Caco-2 (cell line): ENCODE results near the gene KY. TPM values are rescaled to one million over a fixed set of nuclear protein-coding genes. Genes with fewer than 3 reads are reported as not detected.

Source experiments
- BruUV-seq: library from RNA; stranded (reverse); fragments of 400-500 nt; replicated peaks from 2 replicates; lab custom pipeline; 2021; lab: Mats Ljungman, UMichigan
- CTCF ChIA-PET: fragments of 300-600 bp; sonication (Branson Sonifier 250); formaldehyde crosslinking; loops from one replicate; lab custom pipeline; 2022; ENCODE audit warnings: antibody characterized with exemption; lab: Charles Lee
- POLR2A ChIA-PET: fragments of 300-600 bp; sonication (Branson Sonifier 250); formaldehyde crosslinking; loops from one replicate; lab custom pipeline; 2022; ENCODE audit warnings: antibody characterized with exemption; lab: Charles Lee
- DNase-seq, 2 experiments: peaks; one replicate each; pipeline versions ENCODE4 v3.0.0 to v3.0.0-alpha.2; 2020 to 2022
- H3K27me3 ChIP-seq: replicated peaks from 2 replicates; pipeline ENCODE4 v1.6.0; 2011; ENCODE audit warnings: low read length; ENCODE audit not compliant: control insufficient read depth, insufficient read depth
- H3K36me3 ChIP-seq: 2 replicates; pipeline ENCODE4 v1.5.1; 2011; ENCODE audit warnings: low read length; ENCODE audit not compliant: control insufficient read depth, insufficient read depth
- H3K4me1 ChIP-seq: fragments of 250-450 bp; sonication (Bioruptor Pico); 2 replicates; pipeline ENCODE4 v1.5.1; 2020; ENCODE audit warnings: mild to moderate bottlenecking
- H3K4me3 ChIP-seq: 2 replicates; pipeline ENCODE4 v1.5.1; 2011; ENCODE audit warnings: low read depth, mild to moderate bottlenecking, control low read depth, low read length
- H3K9me3 ChIP-seq: fragments of 250-450 bp; sonication (Bioruptor Pico); 2 replicates; pipeline ENCODE4 v1.5.1; 2020; ENCODE audit warnings: mild to moderate bottlenecking, moderate library complexity
- H3K27ac Mint-ChIP-seq: one replicate; pipeline ENCODE4 v1.8.0; 2022; ENCODE audit warnings: mixed read lengths; ENCODE audit not compliant: unreplicated experiment
- H3K27me3 Mint-ChIP-seq: one replicate; pipeline ENCODE4 v1.8.0; 2022; ENCODE audit warnings: mixed read lengths; ENCODE audit not compliant: insufficient read depth, unreplicated experiment
- H3K36me3 Mint-ChIP-seq: one replicate; pipeline ENCODE4 v1.8.0; 2022; ENCODE audit warnings: mild to moderate bottlenecking, mixed read lengths; ENCODE audit not compliant: insufficient read depth, unreplicated experiment
- H3K4me1 Mint-ChIP-seq: one replicate; pipeline ENCODE4 v1.8.0; 2022; ENCODE audit warnings: low read depth, mixed read lengths; ENCODE audit not compliant: unreplicated experiment
- H3K4me3 Mint-ChIP-seq: one replicate; pipeline ENCODE4 v1.8.0; 2022; ENCODE audit warnings: mild to moderate bottlenecking, moderate library complexity, mixed read lengths; ENCODE audit not compliant: unreplicated experiment
- H3K9me3 Mint-ChIP-seq: one replicate; pipeline ENCODE4 v1.8.0; 2022; ENCODE audit warnings: mixed read lengths; ENCODE audit not compliant: unreplicated experiment
- CTCF ChIP-seq, 2 experiments: fragments of 200-600 bp in 1 of 2; IDR thresholded peaks; 1 replicate in 1 of 2; 2 replicates in 1 of 2; pipeline versions ENCODE4 v1.5.1 to v1.8.0; 2011 to 2022; ENCODE audit warnings: antibody characterized with exemption in 1 of 2, control low read depth in 1 of 2, inconsistent platforms in 1 of 2, low read depth in 1 of 2, low read length in 1 of 2, mild to moderate bottlenecking in 1 of 2, moderate library complexity in 1 of 2; ENCODE audit not compliant: insufficient read depth in 1 of 2, severe bottlenecking in 1 of 2, unreplicated experiment in 1 of 2
- intact Hi-C: fragments of 100-400 bp; cut with micrococcal nuclease; formaldehyde crosslinking; loops from one replicate; pipeline ENCODE4 v1.10.0; 2022; ENCODE audit not compliant: unreplicated experiment
- total RNA-seq: library from RNA; stranded (reverse); gene quantifications from 2 replicates; pipeline ENCODE4 v1.2.3, GENCODE V29; 2022

KY gene
- total RNA-seq, 1 experiment from 2014 or later: not detected

GRCh38 chr3:134563601-134564000 is 87.2 kb downstream of the KY start:
- Histone ChIP-seq H3K9me3 (peaks cover under 1% of the 10 kb centered on the region; the same call in 1 of the 2 replicates), H3K36me3 (no peaks in the 10 kb centered on the region), H3K4me1 (no peaks in the 10 kb centered on the region), H3K27me3 (no peaks in the 10 kb centered on the region), H3K4me3 (no peak overlapping the region)
- Mint-ChIP-seq H3K9me3 (peaks cover 9% of the 10 kb centered on the region), H3K27me3 (no peaks in the 10 kb centered on the region), H3K27ac (peak overlapping the region; percentile 6), H3K4me1 (no peaks in the 10 kb centered on the region), H3K36me3 (peaks cover 8% of the 10 kb centered on the region), H3K4me3 (no peak overlapping the region)
- ChIA-PET CTCF (no interaction called here), POLR2A (no interaction called here)
- intact Hi-C loops: no loop called here
- BruUV-seq: no TSS peak
- DNase-seq: no peak
- TF ChIP-seq CTCF (IDR thresholded peaks at IDR 0.05; ENCODE audit: insufficient read depth in 1 of 2, low read depth in 1 of 2, low read length in 1 of 2, severe bottlenecking in 1 of 2, unreplicated experiment in 1 of 2): no peak

GRCh38 chr3:134562055-134562454 is 88.8 kb downstream of the KY start:
- Mint-ChIP-seq H3K36me3 (peaks cover 8% of the 10 kb centered on the region), H3K4me3 (no peak overlapping the region), H3K27me3 (no peaks in the 10 kb centered on the region), H3K9me3 (peaks cover 6% of the 10 kb centered on the region), H3K27ac (no peak overlapping the region), H3K4me1 (no peaks in the 10 kb centered on the region)
- ChIA-PET CTCF (no interaction called here), POLR2A (no interaction called here)
- Histone ChIP-seq H3K36me3 (no peaks in the 10 kb centered on the region), H3K27me3 (no peaks in the 10 kb centered on the region), H3K4me1 (no peaks in the 10 kb centered on the region), H3K4me3 (no peak overlapping the region), H3K9me3 (no peaks in the 10 kb centered on the region)
- no TSS peak for BruUV-seq
- TF ChIP-seq CTCF (IDR thresholded peaks at IDR 0.05; ENCODE audit: insufficient read depth in 1 of 2, low read depth in 1 of 2, low read length in 1 of 2, severe bottlenecking in 1 of 2, unreplicated experiment in 1 of 2): no peak
- no peak for DNase-seq
- intact Hi-C loops: no loop called here

GRCh38 chr3:134559591-134559990 is 91.2 kb downstream of the KY start:
- Histone ChIP-seq H3K4me1 (no peaks in the 10 kb centered on the region), H3K4me3 (no peak overlapping the region), H3K36me3 (no peaks in the 10 kb centered on the region), H3K27me3 (no peaks in the 10 kb centered on the region), H3K9me3 (no peaks in the 10 kb centered on the region)
- intact Hi-C loops: no loop called here
- Mint-ChIP-seq H3K36me3 (peaks cover 8% of the 10 kb centered on the region), H3K4me3 (no peak overlapping the region), H3K27ac (no peak overlapping the region), H3K4me1 (no peaks in the 10 kb centered on the region), H3K27me3 (no peaks in the 10 kb centered on the region), H3K9me3 (peaks cover 6% of the 10 kb centered on the region)
- no TSS peak for BruUV-seq
- POLR2A ChIA-PET: no interaction called here
- DNase-seq: no peak
- CTCF ChIA-PET: no interaction called here
- TF ChIP-seq CTCF (IDR thresholded peaks at IDR 0.05; ENCODE audit: insufficient read depth in 1 of 2, low read depth in 1 of 2, low read length in 1 of 2, severe bottlenecking in 1 of 2, unreplicated experiment in 1 of 2): no peak

Other genes starting within 250 kb of the KY start
- gene ANAPC13, start 165.0 kb downstream of the KY start, total RNA-seq: 47.6 and 57.0 TPM in 2 replicates
- gene CEP63, start 165.0 kb downstream of the KY start, total RNA-seq: 21.3 and 21.9 TPM in 2 replicates
- gene EPHB1, start 144.2 kb upstream of the KY start, total RNA-seq: 2.3 and 4.6 TPM in 2 replicates